CD4-positive, CD25-positive, alpha-beta regulatory T cell (primary cell): ENCODE measurements around the gene FUT1. TPM values are rescaled to one million over a fixed set of nuclear protein-coding genes. Genes with fewer than 3 reads are reported as not detected.

ENCODE experiments used
- ATAC-seq, 2 donors: fragments of 150-1000 bp; cut with Tn5 transposase; one replicate each; pipeline ENCODE4 v1.10.0; 2021; ENCODE audit warnings: low read depth in 2 of 2, moderate number of reproducible peaks in 2 of 2, moderate library complexity in 1 of 2
- DNase-seq, 3 donors: peaks; one replicate each; pipeline versions ENCODE4 v3.0.0 to v3.0.0-alpha.2; 2012 to 2022; ENCODE audit warnings: mixed read lengths in 1 of 3
- H3K27ac ChIP-seq: one replicate; pipeline ENCODE4 v1.7.0; 2013; ENCODE audit warnings: mild to moderate bottlenecking, low read length; ENCODE audit not compliant: insufficient read depth, poor library complexity, severe bottlenecking
- H3K27me3 ChIP-seq: one replicate; pipeline ENCODE4 v1.7.0; 2013; ENCODE audit warnings: low read length; ENCODE audit not compliant: control insufficient read depth, insufficient read depth
- H3K36me3 ChIP-seq: one replicate; pipeline ENCODE4 v1.7.0; 2013; ENCODE audit warnings: mild to moderate bottlenecking, low read length, moderate library complexity; ENCODE audit not compliant: control insufficient read depth, insufficient read depth
- H3K4me1 ChIP-seq: 2 replicates; pipeline ENCODE4 v1.7.0; 2013; ENCODE audit warnings: mild to moderate bottlenecking, low read length; ENCODE audit not compliant: insufficient read depth, control insufficient read depth, poor library complexity, severe bottlenecking
- H3K4me3 ChIP-seq: one replicate; pipeline ENCODE4 v1.7.0; 2013; ENCODE audit warnings: low read depth, mild to moderate bottlenecking, low read length, moderate library complexity
- H3K9me3 ChIP-seq, 2 experiments: 1 replicate in 1 of 2; 2 replicates in 1 of 2; pipeline ENCODE4 v1.7.0; 2013; ENCODE audit warnings: low read length in 2 of 2, mild to moderate bottlenecking in 1 of 2, moderate library complexity in 1 of 2; ENCODE audit not compliant: control insufficient read depth in 2 of 2
- H3K27ac Mint-ChIP-seq, 3 donors: one replicate each; pipeline ENCODE4 v1.8.0; 2020 to 2022; ENCODE audit warnings: mild to moderate bottlenecking in 3 of 3, mixed read lengths in 3 of 3, moderate library complexity in 2 of 3
- H3K27me3 Mint-ChIP-seq: one replicate; pipeline ENCODE4 v1.8.0; 2022; ENCODE audit warnings: mild to moderate bottlenecking, mixed read lengths
- H3K36me3 Mint-ChIP-seq: one replicate; pipeline ENCODE4 v1.8.0; 2020; ENCODE audit warnings: mixed read lengths
- H3K4me1 Mint-ChIP-seq, 4 donors: one replicate each; pipeline ENCODE4 v1.8.0; 2020 to 2022; ENCODE audit warnings: mixed read lengths in 4 of 4, mild to moderate bottlenecking in 1 of 4
- H3K4me3 Mint-ChIP-seq, 4 donors: one replicate each; pipeline ENCODE4 v1.8.0; 2020 to 2022; ENCODE audit warnings: mild to moderate bottlenecking in 4 of 4, mixed read lengths in 4 of 4, moderate library complexity in 3 of 4
- H3K9me3 Mint-ChIP-seq, 7 donors: one replicate each; pipeline ENCODE4 v1.8.0; 2020 to 2022; ENCODE audit warnings: mixed read lengths in 7 of 7, mild to moderate bottlenecking in 3 of 7, moderate library complexity in 2 of 7
- polyA plus RNA-seq, 4 donors: library from polyadenylated mRNA; unstranded; fragments of 300-500 nt; fragmentation: Illumina TruSeq; gene quantifications; one replicate each; pipeline ENCODE4 v1.2.3, GENCODE V29; 2021
- total RNA-seq: library from RNA; stranded (reverse); gene quantifications from one replicate; pipeline ENCODE4 v1.2.3, GENCODE V29; 2022

The FUT1 gene
- total and polyA plus RNA-seq, 5 donors from 2014 or later: 0.06 to 0.14 TPM; not detected in 3

DNA sequence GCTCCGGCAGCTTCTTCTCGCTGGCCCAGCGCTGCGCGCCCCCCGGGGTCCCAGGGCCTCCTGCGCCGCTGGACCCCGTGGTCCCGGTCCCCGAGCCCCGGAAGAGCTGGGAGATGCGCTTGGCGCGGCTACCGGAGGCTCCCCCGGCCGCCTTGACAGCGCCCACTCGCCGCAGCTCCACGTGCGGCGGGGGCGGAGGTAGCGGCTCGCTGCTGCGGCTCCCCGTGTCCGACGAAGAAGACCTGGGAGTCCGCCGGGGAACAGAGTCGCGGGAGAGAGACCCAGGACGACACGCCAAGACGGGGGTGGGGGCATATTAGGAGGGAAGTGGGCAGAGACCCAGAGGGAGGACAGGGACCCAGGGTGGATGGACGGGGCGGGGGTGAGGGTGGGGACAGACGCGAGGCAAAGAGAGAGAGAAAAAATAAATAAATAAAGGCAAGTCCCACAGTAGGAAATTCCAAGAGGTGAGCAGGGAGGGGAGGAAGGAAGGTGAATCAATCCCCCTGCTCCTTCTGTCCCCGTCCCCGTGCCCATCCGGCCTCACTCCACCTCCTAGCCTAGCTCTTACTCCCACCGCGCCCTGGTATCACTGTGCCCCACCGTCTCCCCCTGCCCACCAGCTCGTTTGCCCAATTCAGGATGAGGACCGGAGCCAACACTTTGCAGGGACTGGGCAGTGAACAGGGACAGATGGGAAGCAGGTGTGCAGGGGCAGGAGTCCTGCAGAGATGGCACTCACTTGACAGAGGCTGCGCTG, 12.9 kb downstream of the FUT1 start:
- Mint-ChIP-seq H3K4me3 (peak overlapping the region in 2 of 4 donors; percentile 32 to 59), H3K36me3 (peaks cover 4% of the 10 kb centered on the region), H3K4me1 (peaks cover 0 to 31% (median 6%) of the 10 kb centered on the region in 4 donors), H3K9me3 (peaks cover 0 to 2% (median 0%) of the 10 kb centered on the region in 7 donors), H3K27ac (no peak overlapping the region), H3K27me3 (peaks cover 22% of the 10 kb centered on the region)
- no peaks in the 10 kb centered on the region for H3K9me3 ChIP-seq
- H3K27ac ChIP-seq: no peak overlapping the region
- no peaks in the 10 kb centered on the region for H3K36me3 ChIP-seq
- no peaks in the 10 kb centered on the region for H3K27me3 ChIP-seq
- H3K4me3 ChIP-seq: no peak overlapping the region
- DNase-seq: no peak
- ATAC-seq: no peak
- peaks cover 22% of the 10 kb centered on the region for H3K4me1 ChIP-seq

DNA sequence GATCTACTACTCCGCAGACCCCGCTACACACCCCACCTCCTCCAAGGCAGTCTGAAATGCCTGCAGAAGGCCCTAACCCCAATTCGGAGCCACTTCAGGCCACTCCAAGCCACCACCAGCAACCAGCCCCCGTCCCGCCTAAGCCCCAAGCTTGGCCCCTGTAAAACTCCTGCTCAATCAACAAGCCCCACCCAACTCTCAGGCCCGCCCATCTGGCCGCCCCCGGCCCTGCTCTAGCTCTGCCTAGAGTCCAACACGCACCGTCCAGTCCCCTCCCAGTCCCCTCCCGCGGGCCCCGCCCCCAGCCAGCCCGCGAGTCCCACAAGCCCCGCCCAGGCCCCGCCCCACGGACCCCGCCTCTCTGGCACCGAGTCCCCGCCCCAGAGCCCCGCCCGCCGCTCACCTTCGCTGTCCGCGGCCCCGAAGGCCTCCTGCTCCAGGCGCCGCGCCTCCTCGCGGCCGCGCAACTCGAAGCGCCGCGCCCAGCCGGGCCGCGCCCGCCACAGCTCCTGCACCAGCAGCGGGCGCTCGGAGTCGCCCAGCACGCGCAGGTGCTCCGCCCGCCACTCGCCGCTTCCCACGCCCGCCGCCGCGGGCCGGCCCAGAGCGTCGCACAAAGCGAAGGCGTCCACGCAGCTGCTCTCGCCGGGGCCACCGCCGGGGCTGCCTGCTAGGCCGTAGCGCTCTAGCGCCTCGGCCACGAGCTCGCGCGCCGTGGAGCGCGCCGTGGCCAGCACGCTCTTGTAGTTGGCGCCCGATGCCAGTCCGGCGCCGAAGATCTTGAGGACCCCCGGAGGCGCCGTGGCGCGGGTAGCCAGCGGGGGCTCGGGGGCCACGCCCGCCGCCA, 13.7 kb downstream of the FUT1 start:
- H3K9me3 Mint-ChIP-seq: peaks cover 0 to 2% (median 0%) of the 10 kb centered on the region in 7 donors
- Histone ChIP-seq H3K27ac (no peak overlapping the region), H3K4me1 (peaks cover 22% of the 10 kb centered on the region), H3K27me3 (no peaks in the 10 kb centered on the region), H3K36me3 (no peaks in the 10 kb centered on the region), H3K4me3 (no peak overlapping the region), H3K9me3 (no peaks in the 10 kb centered on the region)
- H3K4me3 Mint-ChIP-seq: peak overlapping the region in 2 of 4 donors; percentile 65 to 68
- H3K4me1 Mint-ChIP-seq: peaks cover 0 to 31% (median 6%) of the 10 kb centered on the region in 4 donors
- peaks cover 4% of the 10 kb centered on the region for H3K36me3 Mint-ChIP-seq
- H3K27me3 Mint-ChIP-seq: peaks cover 24% of the 10 kb centered on the region
- DNase-seq (peak; percentile 83 to 89 (median 86)), ATAC-seq (peak; percentile 91 to 94)
- H3K27ac Mint-ChIP-seq: peak overlapping the region in 2 of 3 donors; percentile 36 to 63

DNA sequence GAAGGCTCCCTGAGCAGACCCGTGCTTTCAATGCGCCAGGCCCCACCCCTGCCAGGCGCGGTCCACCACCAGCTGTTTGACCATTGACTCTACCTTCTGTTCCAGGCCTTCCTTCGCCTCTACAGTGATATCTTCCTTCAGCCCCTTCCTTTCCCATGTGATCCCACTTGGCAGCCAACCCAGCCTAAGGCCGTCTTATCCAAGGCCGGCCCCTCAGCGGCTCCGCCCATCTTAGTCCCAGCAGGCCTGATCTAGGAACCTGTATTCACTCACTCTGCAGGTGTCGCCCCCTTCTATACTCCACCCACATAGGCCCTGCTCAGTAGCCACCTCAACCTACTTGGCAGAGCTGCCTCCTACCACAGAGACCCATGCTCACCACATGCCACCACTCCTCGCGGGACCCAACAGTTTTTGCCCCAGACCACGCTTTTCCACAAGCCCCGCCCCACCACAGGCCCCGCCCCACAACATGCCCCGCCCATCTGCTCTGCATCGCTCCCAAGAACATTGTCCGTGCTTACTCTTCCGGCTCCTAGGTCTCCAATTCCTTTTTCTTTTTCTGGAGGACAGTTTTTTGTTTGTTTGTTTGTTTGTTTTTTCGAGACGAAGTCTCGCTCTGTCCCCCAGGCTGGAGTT, 15.0 kb downstream of the FUT1 start:
- Histone ChIP-seq H3K27ac (no peak overlapping the region), H3K4me3 (no peak overlapping the region), H3K36me3 (no peaks in the 10 kb centered on the region), H3K27me3 (no peaks in the 10 kb centered on the region), H3K4me1 (peaks cover 22% of the 10 kb centered on the region), H3K9me3 (no peaks in the 10 kb centered on the region)
- ATAC-seq (no peak), DNase-seq (no peak)
- no peaks in the 10 kb centered on the region for H3K36me3 Mint-ChIP-seq
- H3K4me1 Mint-ChIP-seq: peaks cover 0 to 31% (median 6%) of the 10 kb centered on the region in 4 donors
- H3K27ac Mint-ChIP-seq: peak overlapping the region in 1 of 3 donors; percentile 82
- peaks cover 24% of the 10 kb centered on the region for H3K27me3 Mint-ChIP-seq
- peaks cover 0 to 2% (median 0%) of the 10 kb centered on the region in 7 donors for H3K9me3 Mint-ChIP-seq
- peak overlapping the region in 2 of 4 donors; percentile 33 to 41 for H3K4me3 Mint-ChIP-seq

DNA sequence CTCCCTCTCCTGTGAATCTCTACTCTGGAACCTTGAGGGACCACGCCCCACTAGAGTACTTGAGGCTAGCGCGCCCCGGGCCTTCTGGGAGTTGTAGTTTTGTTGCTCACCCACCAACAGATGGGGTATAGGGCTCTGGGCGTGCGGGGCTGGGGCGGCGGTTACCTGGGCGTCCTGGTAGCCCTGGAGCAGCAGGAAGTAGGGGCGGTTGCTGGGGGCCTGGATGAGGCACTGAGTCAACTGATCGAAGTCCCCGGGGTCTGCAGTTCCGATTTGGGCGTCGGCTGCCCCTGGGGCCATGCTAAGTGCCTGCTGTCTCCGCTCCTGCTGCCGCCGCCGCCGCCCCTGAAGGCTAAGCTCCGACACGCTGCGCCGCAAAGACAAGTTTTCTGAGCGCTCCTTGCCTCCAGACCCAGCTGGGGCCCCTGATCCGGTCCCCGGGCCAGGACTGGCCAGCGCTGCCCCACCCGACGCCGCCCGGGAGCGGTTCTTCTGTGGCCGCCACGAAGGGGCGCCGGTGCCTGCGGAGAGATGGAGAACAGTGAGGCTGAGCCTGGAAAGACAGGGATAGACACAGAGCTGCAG, 17.3 kb downstream of the FUT1 start:
- Mint-ChIP-seq H3K27me3 (peaks cover 10% of the 10 kb centered on the region), H3K36me3 (no peaks in the 10 kb centered on the region), H3K4me1 (peaks cover 0 to 15% (median 0%) of the 10 kb centered on the region in 4 donors), H3K4me3 (no peak overlapping the region), H3K27ac (no peak overlapping the region), H3K9me3 (peaks cover 0 to 3% (median 0%) of the 10 kb centered on the region in 7 donors)
- no peaks in the 10 kb centered on the region for H3K27me3 ChIP-seq
- no peak for ATAC-seq
- no peaks in the 10 kb centered on the region for H3K9me3 ChIP-seq
- H3K36me3 ChIP-seq: no peaks in the 10 kb centered on the region
- peaks cover 16% of the 10 kb centered on the region for H3K4me1 ChIP-seq
- no peak for DNase-seq
- H3K4me3 ChIP-seq: no peak overlapping the region
- no peak overlapping the region for H3K27ac ChIP-seq

DNA sequence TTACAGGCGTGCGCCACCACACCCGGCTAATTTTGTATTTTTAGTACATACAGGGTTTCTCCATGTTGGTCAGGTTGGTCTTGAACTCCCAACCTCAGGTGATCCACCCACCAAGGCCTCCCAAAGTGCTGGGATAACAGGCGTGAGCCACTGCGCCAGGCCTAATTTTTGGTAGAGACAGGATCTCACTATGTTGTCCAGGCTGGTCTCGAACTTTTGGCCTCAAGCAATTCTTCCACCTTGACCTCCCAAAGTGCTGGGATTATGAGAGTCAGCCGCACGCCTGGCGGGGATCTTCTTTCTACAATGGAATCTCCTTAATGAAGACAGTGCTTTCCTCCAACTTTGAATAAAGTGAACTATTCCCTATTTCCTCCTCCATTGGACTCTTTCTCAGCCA, 17.8 kb downstream of the FUT1 start:
- Mint-ChIP-seq H3K27me3 (peaks cover 10% of the 10 kb centered on the region), H3K27ac (no peak overlapping the region), H3K36me3 (no peaks in the 10 kb centered on the region), H3K4me1 (peaks cover 0 to 11% (median 0%) of the 10 kb centered on the region in 4 donors), H3K4me3 (no peak overlapping the region), H3K9me3 (peaks cover 0 to 4% (median 0%) of the 10 kb centered on the region in 7 donors)
- ATAC-seq (no peak), DNase-seq (no peak)
- H3K36me3 ChIP-seq: no peaks in the 10 kb centered on the region
- peaks cover 12% of the 10 kb centered on the region for H3K4me1 ChIP-seq
- no peak overlapping the region for H3K27ac ChIP-seq
- H3K9me3 ChIP-seq: no peaks in the 10 kb centered on the region
- no peak overlapping the region for H3K4me3 ChIP-seq
- no peaks in the 10 kb centered on the region for H3K27me3 ChIP-seq

DNA sequence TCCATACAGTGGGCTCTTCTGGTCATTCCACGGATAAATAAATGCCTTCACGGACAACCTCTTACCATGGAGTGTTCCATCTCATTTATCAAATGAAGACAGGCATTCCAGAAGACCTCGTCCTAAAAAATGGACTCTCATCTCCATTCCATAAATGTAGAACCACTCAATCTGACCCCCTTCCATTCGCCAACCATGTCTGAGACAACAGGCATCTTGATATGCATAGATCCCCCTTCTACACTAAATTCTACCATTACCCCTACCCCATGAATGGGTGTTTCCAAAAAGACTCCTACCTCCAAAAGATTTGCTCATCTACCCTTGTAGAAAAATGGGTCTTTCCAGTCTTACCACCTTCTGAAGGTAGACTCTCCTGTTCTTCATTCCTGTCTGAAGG, 21.0 kb downstream of the FUT1 start:
- peaks cover 6% of the 10 kb centered on the region for H3K27me3 Mint-ChIP-seq
- peaks cover 2 to 6% (median 3%) of the 10 kb centered on the region in 7 donors for H3K9me3 Mint-ChIP-seq
- H3K27me3 ChIP-seq: no peaks in the 10 kb centered on the region
- DNase-seq: no peak
- no peaks in the 10 kb centered on the region for H3K9me3 ChIP-seq
- H3K27ac Mint-ChIP-seq: no peak overlapping the region
- H3K4me3 Mint-ChIP-seq: no peak overlapping the region
- peaks cover 2% of the 10 kb centered on the region for H3K36me3 Mint-ChIP-seq
- H3K4me1 ChIP-seq: no peaks in the 10 kb centered on the region
- ATAC-seq: no peak
- H3K4me1 Mint-ChIP-seq: peaks cover 2 to 7% (median 3%) of the 10 kb centered on the region in 4 donors
- H3K27ac ChIP-seq: no peak overlapping the region
- H3K4me3 ChIP-seq: no peak overlapping the region
- H3K36me3 ChIP-seq: no peaks in the 10 kb centered on the region
